Stimulated activated CD8-positive, alpha-beta memory T cell treated with anti-CD3 and anti-CD28 coated beads, Interleukin-12 subunit alpha, Interleukin-12 subunit beta, amount 100 ng/mL, for 4 hours (primary cell): ENCODE results near the gene COX4I2.

ENCODE experiments used
- DNase-seq: peaks from one replicate; pipeline ENCODE4 v3.0.0-alpha.2; 2020; ENCODE audit warnings: low read depth

The COX4I2 gene

GRCh38 chr20:31677553-31678260 is 40.0 kb downstream of the COX4I2 start:
- DNase-seq: no peak

DNA sequence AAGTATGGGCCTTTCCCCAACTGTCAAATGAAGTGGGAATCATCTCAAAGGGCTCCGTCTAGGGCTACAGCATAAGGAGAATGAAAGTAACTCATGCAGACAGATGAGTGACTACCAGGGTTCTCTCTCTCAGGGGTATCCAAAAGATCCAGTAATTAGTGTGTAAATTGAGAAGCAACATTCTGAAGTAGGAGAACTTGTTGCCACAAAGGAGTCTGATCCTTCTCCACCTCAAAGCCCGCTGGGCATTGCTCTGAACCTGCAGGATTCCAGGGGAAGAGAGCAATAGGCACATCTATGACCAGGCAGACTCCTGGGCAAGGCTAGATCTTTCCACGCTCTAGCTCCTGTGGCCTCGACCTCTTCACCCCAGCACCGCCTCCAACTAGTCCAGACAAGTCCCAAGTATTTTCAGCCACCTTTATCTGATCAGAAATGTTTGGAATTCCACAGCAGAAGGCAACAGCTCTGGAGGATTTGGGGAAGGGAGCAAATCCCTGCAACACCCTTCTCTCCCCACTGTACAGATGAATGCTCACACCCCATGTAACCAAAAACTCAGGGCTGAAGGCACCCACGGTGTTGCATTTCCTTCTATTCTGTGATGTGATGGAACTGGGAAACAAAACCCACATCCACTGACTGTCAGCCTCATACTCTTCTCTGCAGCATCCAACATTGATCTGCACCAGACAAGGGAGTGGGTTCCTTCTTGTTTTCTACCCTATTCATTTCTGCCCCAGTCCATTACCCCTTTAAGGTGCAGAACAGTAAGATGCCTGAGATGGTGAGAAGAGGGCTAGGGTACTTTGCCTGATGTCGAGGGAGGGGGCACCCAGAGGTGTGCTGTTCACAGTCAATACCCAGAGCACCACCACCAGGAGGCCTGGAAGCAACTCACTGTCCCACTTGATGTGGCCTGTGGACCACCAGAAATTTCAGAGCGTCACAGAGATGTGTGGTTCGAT is 41.0 kb downstream of the COX4I2 start:
- DNase-seq: no peak

DNA sequence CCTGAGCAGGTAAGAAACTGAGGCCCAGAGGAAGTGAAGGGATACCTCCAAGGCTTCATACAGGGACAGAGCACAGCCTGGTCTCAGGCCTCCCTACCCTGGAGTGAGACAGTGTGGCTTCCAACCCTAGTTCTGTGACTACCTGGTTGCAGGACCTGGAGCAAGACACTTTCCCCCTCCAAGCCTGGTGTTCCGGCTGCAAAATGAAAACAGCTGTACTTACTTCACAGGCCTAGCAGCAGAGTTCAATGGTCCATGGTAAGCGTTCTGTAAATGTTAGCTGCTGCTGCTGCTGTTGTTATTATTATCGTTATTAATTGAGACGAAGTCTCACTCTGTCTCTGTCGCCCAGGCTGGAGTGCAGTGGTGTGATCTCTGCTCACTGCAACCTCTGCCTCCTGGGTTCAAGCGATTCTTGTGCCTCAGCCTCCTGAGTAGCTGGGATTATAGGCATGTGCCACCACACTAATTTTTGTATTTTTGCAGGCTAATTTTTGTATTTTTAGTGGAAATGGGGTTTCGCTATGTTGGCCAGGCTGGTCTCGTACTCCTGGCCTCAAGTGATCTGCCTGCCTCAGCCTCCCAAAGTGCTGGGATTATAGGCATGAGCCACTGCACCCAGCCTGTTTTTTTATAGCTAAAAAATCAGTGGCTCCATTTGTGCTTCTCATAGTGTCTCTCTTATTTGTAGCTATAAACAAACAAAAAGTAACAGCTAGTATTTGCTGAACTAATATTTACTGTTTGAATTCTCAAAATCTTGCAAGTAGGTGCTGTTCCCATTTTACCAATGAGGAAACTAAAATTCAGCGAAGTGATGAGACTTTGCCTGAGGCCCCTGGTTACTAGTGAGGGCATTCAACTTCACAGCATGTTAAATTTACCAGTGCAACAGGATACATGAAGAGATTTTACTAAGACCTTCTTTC is 41.9 kb downstream of the COX4I2 start:
- no peak for DNase-seq

- DNase-seq: no peak
These were observed 42.8 kb downstream of the COX4I2 start for GRCh38 chr20:31680286-31681127.

DNA sequence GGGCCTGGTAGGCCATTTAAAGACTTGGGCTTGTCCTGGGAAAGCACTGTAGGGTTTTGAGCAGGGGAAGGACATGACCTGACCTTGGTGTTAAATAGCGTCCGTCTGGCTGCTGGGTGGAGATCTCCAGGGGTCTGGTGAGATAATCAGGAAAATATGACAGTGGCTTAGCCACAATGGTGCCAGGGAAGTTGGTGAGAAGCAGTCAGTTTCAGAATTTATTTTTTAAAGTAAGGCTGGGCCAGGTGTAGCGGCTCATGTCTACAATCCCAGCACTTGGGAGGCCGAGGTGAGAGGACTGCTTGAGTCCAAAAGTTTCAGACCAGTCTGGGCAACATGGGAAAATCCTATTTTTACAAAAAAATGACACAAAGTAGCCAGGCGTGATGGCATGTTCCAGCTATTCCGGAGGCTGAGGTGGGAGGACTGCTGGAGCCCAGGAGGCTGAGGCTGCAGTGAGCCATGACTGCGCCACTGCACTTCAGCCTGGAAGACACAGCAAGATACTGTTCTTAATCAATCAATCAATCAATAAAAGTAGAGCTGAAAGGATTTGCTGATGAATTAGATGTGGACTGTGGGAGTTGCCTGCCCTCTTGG is 43.5 kb downstream of the COX4I2 start:
- DNase-seq: no peak

DNA sequence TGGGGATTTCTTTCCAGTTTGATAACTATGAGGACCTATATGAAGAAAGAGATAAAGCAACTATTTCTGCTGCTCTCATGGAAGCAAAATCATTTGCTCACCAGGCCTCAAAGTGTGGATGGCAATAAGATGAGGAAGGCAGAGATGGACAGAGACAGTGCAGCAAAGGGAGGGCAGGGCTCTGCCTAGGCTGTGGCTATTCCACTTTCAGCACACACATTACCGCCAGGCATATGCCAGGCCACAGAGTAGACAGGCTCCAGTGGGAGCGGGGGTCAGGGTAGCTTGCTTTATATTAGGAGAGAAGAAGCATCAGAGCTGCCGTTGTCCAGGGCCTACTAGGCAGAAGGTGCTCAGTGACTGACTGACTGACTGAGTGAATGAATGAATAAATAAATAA is 44.1 kb downstream of the COX4I2 start:
- DNase-seq: no peak

DNA sequence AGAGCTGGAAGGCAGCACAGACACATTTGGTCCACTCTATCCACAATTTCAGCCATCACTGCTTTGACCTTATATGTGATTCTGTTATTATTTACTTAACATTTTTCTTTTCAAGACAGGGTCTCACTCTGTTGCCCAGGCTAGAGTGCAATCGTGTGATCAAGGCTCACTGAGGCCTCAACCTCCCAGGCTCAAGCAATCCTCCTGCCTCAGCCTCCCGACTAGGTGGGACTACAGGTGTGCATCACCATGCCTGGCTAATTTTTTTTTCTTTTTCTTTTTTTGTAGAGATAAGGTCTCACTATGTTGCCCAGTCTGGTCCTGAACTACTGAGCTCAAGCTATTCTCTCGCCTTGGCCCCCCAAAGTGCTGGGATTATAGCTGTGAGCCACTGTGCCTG is 44.6 kb downstream of the COX4I2 start:
- no peak for DNase-seq

DNA sequence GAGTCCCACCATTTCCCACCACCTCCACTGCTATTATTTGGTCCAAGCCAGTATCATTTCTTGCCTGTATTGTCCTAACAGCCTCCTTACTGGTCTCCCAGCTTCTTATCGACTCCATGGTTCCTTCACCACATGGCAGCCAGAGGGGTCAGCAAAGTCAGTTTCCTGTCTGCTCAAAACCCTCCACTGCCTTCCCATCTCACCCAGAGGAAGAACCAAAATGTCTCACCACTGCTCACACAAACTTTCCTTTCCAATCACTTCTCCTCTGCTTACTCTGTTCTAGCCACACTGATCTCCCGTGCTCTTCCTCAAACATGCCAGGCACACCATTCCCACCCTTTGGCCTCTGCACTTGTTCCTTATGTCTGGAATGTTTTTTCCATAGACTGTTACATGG is 45.2 kb downstream of the COX4I2 start:
- DNase-seq: no peak

DNA sequence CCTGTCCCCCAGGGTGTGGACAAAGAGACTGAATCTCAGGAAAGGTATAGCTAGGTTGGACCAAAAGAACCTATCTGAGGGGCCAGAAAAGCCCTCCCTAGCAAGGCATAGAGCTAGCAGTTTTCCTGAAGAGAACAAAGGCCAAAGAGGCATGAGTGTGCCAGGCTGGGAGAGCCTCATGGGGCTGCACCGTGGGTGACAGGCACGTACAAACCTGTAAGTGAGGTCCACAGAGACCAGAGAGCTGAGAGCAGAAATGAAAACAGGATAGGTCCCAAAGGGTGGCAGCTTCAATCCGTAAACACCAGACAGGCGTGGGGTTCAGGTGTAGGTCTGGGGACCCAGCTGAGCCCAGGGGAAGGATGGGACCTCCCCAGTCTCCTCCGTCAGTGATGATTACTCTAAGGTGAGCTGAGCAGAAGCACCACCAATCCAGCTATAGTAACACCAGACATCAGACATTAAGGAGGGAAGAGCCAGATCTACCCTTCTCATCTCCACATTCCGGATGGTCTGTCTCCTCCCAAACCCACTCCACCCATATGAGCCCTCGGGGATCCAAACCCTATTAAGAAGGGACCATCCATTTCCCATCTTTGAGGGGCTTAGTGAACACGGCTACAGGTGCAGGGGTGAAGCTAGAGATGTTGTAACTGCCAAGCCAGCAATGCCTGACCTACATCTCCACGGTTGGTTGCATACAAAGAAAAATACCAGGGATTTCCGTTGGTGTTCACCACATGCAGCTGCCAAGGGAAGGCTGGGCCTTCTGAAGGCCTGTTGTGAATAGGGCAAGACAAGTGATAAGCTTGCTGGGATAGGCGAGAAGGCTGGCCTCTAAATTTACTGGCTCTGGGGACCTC is 46.7 kb downstream of the COX4I2 start:
- DNase-seq: no peak

GRCh38 chr20:31685853-31686643 is 48.3 kb downstream of the COX4I2 start:
- no peak for DNase-seq

DNA sequence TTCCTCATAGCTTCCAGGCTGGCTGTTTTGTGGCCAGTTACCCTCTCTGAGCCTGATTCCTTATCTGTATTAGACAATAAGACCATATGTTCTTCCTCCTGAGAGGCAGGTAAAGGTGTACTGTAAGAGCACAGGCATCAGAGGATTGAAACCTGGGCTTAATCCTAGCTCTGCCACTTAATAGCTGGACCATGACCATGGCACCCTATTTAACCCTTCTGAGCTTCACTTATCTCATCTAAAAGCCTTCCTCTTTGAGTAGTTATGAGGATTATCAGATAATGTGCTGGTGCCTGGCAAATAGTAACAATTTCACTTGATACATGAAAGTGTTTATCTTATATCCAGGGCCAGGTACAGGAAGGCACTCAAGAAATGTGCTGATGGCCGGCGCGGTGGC is 50.1 kb downstream of the COX4I2 start:
- no peak for DNase-seq

DNA sequence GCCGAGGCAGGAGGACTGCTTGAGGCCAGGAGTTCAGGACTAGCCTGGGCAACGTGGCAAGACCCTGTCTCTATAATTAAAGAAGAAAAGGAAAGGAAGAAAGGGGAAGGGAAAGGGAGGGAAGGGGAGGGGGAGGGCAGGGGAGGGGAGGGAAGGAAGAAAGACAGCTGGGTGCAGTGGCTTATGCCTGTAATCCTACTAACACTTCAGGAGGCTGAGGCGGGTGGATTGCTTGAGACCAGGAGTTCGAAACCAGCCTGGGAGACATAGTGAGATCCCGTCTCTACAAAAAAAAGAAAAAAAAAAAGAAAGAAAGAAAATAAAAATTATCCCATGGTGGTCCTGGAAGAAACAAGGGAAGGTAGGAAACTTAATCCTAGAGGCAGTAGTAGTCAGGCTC is 51.4 kb downstream of the COX4I2 start:
- DNase-seq: no peak

DNA sequence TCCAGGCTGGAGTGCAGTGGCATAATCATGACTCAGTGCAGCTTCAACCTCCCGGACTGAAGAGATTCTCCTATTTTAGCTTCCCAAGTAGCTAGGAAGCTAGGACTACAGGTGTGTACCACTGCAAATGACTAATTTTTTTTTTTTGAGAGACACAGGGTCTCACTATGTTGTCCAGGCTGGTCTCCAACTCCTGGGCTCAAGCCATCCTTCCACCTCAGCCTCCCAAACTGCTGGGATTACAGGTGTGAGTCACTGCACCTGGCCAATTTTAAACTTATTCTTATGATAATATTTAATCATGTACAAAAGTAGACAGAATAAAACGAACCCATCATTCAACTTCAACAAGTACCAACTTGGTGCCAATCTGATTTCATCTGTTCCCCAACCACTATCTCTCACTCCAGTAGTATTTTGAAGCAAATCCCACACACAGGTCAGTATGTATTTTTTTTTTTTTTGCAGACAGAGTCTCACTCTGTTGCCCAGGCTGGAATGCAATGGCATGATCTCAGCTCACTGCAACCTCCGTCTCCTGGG is 52.5 kb downstream of the COX4I2 start:
- no peak for DNase-seq

DNA sequence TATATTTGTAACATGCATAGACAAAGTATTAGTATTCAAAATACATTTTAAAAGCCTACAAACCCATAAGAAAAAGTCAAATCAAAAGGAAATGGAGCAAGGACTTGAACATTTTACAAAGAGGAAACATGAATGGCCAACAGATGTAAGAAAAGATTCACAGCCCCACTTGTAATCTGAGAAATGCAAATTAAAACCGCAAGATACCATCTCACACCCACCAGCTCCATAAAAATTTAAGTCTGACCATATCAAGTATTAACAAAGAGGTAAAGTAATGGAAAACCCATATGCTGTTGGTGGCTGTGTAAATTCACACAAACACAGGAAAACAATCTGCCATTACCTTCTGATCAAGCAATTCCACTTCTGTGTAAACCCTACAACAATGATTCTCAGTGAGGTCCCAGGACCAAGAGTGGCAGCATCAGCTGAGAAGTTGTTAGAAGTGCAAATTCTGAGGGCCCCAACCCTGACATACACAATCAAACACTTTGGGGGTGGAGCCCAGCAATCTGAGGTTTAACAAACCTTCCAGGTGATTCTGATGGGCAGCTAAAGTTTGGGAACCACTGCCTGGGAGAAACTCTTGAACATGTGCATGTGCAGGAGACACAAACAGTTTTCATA is 54.0 kb downstream of the COX4I2 start:
- DNase-seq: no peak

DNA sequence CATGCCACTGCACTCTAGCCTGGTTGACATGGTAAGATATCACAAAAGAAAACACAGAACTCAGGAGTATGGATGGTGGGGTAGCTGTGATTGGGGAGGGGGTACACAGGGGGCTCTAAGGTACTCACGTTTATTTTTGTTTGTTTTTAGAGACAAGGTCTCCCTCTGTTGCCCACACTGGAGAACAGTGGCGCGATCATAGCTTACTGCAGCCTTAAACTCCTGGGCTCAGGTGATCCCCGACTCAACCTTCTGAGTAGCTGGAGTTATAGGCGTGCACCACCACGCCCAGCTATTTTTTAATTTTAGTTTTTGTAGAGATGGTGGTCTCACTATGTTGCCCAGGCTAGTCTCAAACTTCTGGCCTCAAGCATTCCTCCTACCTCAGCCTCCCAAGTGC is 55.7 kb downstream of the COX4I2 start:
- no peak for DNase-seq

- DNase-seq: no peak
These were observed 56.4 kb downstream of the COX4I2 start for GRCh38 chr20:31693987-31694661.
